ENCODE measurements around the gene CC2D2A. TPM values are rescaled to one million over a fixed set of nuclear protein-coding genes. Genes with fewer than 3 reads are reported as not detected.

Gene CC2D2A
- total and polyA plus RNA-seq, 2 of the 13 experiments (the other 11 are each of a cell fraction or from before 2014, with no cell fraction given), result 4.2 to 7.2 TPM

- no peak for ATAC-seq
- POLR2A ChIA-PET, result no interaction called here
- CTCF ChIA-PET (ENCODE audit: low intra/inter-chr PET ratio, low total read pairs), result no interaction called here
- TF ChIP-seq ZFP1 (CRISPR knock-in tag; IDR thresholded peaks at IDR 0.05) (no peak), MYPOP (CRISPR knock-in tag; IDR thresholded peaks at IDR 0.05) (no peak), SSRP1 (CRISPR knock-in tag; IDR thresholded peaks at IDR 0.05) (no peak), U2AF2 (IDR thresholded peaks at IDR 0.05; ENCODE audit: low read depth, low read length) (no peak), NFE2L2 (IDR thresholded peaks at IDR 0.05; ENCODE audit: low read length) (no peak), YEATS4 (CRISPR knock-in tag; IDR thresholded peaks at IDR 0.05; ENCODE audit: borderline replicate concordance) (no peak), MEIS1 (CRISPR knock-in tag; IDR thresholded peaks at IDR 0.05; ENCODE audit: borderline replicate concordance) (no peak), RAD51 (IDR thresholded peaks at IDR 0.05; ENCODE audit: borderline replicate concordance) (no peak), DBP (CRISPR knock-in tag; IDR thresholded peaks at IDR 0.05; ENCODE audit: not compliant biosample characterization) (no peak), ZNF598 (CRISPR knock-in tag; IDR thresholded peaks at IDR 0.05; ENCODE audit: borderline replicate concordance) (no peak), HDAC1 (CRISPR knock-in tag; IDR thresholded peaks at IDR 0.05) (no peak)
- 97% methylated on average over 4 of the region's 4 CpGs for WGBS (ENCODE audit: low lambda C conversion rate)
- Histone ChIP-seq H3K4me3 (replicated peaks in 1 of 3; ENCODE audit: insufficient read depth in 1 of 3, low read depth in 2 of 3, low read length in 3 of 3) (no peak overlapping the region), H3K9me3 (ENCODE audit: low read length) (no peaks in the 10 kb centered on the region), H3K4me1 (ENCODE audit: insufficient read depth, low read length) (no peaks in the 10 kb centered on the region), H3K4me2 (ENCODE audit: low read depth, low read length) (no peak overlapping the region), H3K27ac (ENCODE audit: extremely low read length, insufficient read depth, low read length) (no peak overlapping the region), H4K20me1 (ENCODE audit: insufficient read depth, low read length) (no peaks in the 10 kb centered on the region), H3K9ac (ENCODE audit: insufficient read depth, low read depth, low read length) (no peak overlapping the region), H3K79me2 (ENCODE audit: insufficient read depth, low read length) (no peaks in the 10 kb centered on the region), H3K27me3 (ENCODE audit: control insufficient read depth in 1 of 2, insufficient read depth in 2 of 2, low read length in 2 of 2) (no peaks in the 10 kb centered on the region), H3K36me3 (replicated peaks in 1 of 2; ENCODE audit: control insufficient read depth in 1 of 2, insufficient read depth in 2 of 2, low read length in 2 of 2) (peaks cover 0 to 3% of the 10 kb centered on the region in 2 experiments; a peak in 2 of 5 replicates), H2AFZ (ENCODE audit: low read length) (no peak overlapping the region)
- intact Hi-C loops (cut with micrococcal nuclease; ENCODE audit: unreplicated experiment) (no loop called here), in situ Hi-C loops (cut with HindIII; ENCODE audit: extremely low pct_ligation_motif_present, low pct_unique_long_range_greater_than_20kb) (no loop called here)
- no TSS peak for BruUV-seq (replicated peaks)
- DNase-seq (ENCODE audit: low spot score), result no peak
- no peak for FAIRE-seq
Observed at GRCh38 chr4:15598644-15599043, 129.0 kb downstream of the CC2D2A start.
